HL-60 (cell line): ENCODE measurements around the gene NRN1L.
A peak's percentile ranks its signal among the peaks of the same experiment; 100 is the strongest.
"Not testable (repeated sequence)": the region's sequence is repeated elsewhere in the genome, so short reads cannot be mapped to it uniquely, and the experiment has no call there.

Experiments used
- DNase-seq, 2 experiments: peaks; one replicate each; pipeline ENCODE4 v3.0.0-alpha.2; 2010 to 2020; ENCODE audit warnings: low read depth in 1 of 2, low spot score in 1 of 2
- H3K27ac ChIP-seq: fragments of 250-450 bp; sonication (Bioruptor Pico); replicated peaks from 2 replicates; pipeline ENCODE4 v1.5.1; 2020; ENCODE audit warnings: mild to moderate bottlenecking, moderate library complexity
- H3K27me3 ChIP-seq: fragments of 250-450 bp; sonication (Bioruptor Pico); 2 replicates; pipeline ENCODE4 v1.5.1; 2021; ENCODE audit warnings: mild to moderate bottlenecking, moderate library complexity; ENCODE audit not compliant: insufficient read depth, poor library complexity, severe bottlenecking
- H3K4me3 ChIP-seq: replicated peaks from 2 replicates; pipeline ENCODE4 v1.5.1; 2011; ENCODE audit warnings: mild to moderate bottlenecking, control low read depth, low read length; ENCODE audit not compliant: insufficient read depth
- GABPA ChIP-seq: IDR thresholded peaks from 2 replicates; pipeline ENCODE4 v1.6.1; 2012; ENCODE audit warnings: low read depth
- POLR2AphosphoS5 ChIP-seq: IDR thresholded peaks from 2 replicates; pipeline ENCODE4 v1.6.1; 2012; ENCODE audit warnings: low read depth
- SPI1 ChIP-seq: IDR thresholded peaks from 2 replicates; pipeline ENCODE4 v1.6.1; 2012; ENCODE audit warnings: low read depth, mild to moderate bottlenecking, borderline replicate concordance
- long read RNA-seq: library from polyadenylated mRNA; unstranded; transcript quantifications from one replicate; pipeline ENCODE4 v2.0.0, GENCODE V29; 2020
- TF ChIP-seq, protein P1 (sequence below): IDR thresholded peaks from 2 replicates; pipeline ENCODE4 v1.6.1; 2012; ENCODE audit warnings: low read depth; ENCODE audit not compliant: insufficient replicate concordance
- TF ChIP-seq, protein P2 (sequence below): IDR thresholded peaks from one replicate; pipeline ENCODE4 v1.5.1; 2011; ENCODE audit warnings: low read length, control low read depth, inconsistent platforms; ENCODE audit not compliant: insufficient read depth

The NRN1L gene
- long read RNA-seq: 0 reads

DNA sequence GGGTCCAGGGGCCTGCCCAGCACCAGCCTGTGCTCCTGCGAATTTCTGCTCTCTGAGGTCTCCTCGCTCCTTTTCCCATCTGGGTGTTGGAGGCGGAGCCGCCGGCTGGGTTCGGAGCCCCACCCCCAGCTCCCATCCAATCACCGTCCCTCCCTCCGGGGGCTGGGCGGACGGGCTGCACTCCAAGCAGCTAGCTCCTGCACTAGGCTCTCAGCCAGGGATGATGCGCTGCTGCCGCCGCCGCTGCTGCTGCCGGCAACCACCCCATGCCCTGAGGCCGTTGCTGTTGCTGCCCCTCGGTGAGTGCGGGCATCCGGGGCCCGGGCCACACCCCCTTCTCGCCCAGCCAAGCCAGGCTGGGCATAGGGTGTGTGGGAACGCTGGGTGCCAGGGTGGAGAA, at the start of gene NRN1L:
TSS of gene NRN1L (plus strand) at position 202 of the 400 bp plus-strand sequence. CDS start at position 221, 19 bp downstream.
- Histone ChIP-seq H3K4me3 (no peak within 1 kb of the TSS), H3K27me3 (no peaks in the 10 kb centered on the region), H3K27ac (no peak within 1 kb of the TSS)
- no peak for DNase-seq
- TF ChIP-seq, protein P1, sequence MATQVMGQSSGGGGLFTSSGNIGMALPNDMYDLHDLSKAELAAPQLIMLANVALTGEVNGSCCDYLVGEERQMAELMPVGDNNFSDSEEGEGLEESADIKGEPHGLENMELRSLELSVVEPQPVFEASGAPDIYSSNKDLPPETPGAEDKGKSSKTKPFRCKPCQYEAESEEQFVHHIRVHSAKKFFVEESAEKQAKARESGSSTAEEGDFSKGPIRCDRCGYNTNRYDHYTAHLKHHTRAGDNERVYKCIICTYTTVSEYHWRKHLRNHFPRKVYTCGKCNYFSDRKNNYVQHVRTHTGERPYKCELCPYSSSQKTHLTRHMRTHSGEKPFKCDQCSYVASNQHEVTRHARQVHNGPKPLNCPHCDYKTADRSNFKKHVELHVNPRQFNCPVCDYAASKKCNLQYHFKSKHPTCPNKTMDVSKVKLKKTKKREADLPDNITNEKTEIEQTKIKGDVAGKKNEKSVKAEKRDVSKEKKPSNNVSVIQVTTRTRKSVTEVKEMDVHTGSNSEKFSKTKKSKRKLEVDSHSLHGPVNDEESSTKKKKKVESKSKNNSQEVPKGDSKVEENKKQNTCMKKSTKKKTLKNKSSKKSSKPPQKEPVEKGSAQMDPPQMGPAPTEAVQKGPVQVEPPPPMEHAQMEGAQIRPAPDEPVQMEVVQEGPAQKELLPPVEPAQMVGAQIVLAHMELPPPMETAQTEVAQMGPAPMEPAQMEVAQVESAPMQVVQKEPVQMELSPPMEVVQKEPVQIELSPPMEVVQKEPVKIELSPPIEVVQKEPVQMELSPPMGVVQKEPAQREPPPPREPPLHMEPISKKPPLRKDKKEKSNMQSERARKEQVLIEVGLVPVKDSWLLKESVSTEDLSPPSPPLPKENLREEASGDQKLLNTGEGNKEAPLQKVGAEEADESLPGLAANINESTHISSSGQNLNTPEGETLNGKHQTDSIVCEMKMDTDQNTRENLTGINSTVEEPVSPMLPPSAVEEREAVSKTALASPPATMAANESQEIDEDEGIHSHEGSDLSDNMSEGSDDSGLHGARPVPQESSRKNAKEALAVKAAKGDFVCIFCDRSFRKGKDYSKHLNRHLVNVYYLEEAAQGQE: no peak
- TF ChIP-seq GABPA (no peak), SPI1 (no peak), POLR2AphosphoS5 (no peak; the same call in 1 of the 2 replicates)
- TF ChIP-seq, protein P2, sequence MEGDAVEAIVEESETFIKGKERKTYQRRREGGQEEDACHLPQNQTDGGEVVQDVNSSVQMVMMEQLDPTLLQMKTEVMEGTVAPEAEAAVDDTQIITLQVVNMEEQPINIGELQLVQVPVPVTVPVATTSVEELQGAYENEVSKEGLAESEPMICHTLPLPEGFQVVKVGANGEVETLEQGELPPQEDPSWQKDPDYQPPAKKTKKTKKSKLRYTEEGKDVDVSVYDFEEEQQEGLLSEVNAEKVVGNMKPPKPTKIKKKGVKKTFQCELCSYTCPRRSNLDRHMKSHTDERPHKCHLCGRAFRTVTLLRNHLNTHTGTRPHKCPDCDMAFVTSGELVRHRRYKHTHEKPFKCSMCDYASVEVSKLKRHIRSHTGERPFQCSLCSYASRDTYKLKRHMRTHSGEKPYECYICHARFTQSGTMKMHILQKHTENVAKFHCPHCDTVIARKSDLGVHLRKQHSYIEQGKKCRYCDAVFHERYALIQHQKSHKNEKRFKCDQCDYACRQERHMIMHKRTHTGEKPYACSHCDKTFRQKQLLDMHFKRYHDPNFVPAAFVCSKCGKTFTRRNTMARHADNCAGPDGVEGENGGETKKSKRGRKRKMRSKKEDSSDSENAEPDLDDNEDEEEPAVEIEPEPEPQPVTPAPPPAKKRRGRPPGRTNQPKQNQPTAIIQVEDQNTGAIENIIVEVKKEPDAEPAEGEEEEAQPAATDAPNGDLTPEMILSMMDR: no peak

DNA sequence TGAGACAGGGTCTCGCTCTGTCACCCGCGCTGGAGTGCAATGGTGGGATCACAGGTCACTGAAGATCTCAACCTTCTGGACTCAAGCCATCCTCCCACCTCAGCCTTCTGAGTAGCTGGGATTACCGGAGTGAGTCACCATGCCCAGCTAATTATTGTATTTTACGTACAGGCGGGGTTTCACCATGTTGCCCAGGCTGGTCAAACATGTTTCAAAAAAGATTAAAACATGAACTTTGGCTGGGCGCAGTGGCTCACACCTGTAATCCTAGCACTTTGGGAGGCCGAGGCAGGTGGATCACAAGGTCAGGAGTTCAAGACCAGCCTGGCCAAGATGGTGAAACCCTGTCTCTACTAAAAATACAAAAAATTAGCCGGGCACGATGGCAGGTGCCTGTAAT, 47.5 kb upstream of the NRN1L start:
- not testable (repeated sequence) for H3K27ac ChIP-seq, H3K4me3 ChIP-seq, H3K27me3 ChIP-seq, DNase-seq

DNA sequence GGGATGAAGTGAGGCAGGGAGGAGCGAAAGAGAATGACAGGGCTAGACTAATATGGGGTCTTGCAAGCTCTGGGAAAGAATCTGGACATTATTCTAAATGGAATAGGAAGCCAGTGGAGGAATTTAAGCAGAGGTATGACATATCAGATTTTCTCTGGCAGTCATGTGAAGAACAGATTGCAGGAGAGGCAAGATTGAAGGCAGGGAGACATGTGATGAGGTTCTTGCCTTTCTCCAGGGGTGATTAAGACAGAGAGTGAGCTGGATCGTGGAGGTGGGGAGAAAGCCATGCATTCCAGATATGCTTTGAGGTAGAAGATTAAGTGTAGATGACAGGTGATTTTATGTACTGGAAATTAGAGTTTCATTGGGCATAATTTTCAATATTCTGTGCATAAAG, 46.9 kb upstream of the NRN1L start:
- H3K4me3 ChIP-seq: no peak overlapping the region
- no peak overlapping the region for H3K27ac ChIP-seq
- H3K27me3 ChIP-seq: no peaks in the 10 kb centered on the region
- TF ChIP-seq, protein P2: no peak
- TF ChIP-seq POLR2AphosphoS5: no peak
- no peak for TF ChIP-seq GABPA
- no peak for TF ChIP-seq SPI1
- TF ChIP-seq, protein P1: no peak
- DNase-seq: no peak

DNA sequence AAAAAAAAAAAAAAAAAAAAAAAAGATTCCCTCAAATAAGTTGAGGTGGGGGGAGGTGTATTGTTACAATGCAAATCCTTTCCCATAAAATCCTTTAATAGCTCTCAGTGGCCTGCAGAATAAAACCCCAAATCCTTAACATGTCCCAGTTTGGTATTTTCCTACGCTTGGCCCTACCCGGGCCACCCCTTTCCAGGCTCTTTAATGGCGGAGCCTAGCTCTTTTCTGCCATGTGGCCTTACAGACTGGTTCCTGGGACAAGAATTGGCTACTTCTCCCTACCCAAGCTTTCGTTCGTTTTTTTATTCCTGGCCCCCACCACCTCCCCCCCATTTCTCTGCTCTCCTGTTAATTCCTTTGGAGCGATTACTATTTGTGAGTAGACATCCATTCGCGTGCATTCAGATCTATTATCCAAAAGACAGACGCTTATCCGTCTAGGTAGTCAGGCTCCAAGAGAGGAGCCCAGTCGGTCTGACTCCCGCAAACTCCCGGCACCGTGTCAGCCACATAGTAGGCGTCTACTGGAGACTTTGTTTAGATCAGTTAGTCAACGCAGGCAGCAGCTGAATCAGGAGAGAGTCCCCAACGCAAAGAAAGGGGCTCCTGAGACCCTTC, 43.4 kb upstream of the NRN1L start:
- no peak overlapping the region for H3K4me3 ChIP-seq
- peak overlapping the region; percentile 94 for H3K27ac ChIP-seq

More for the DNA sequence above, 43.4 kb upstream of the NRN1L start:
- TF ChIP-seq, protein P2: no peak
- TF ChIP-seq, protein P1: no peak
- no peak for TF ChIP-seq POLR2AphosphoS5
- no peak for TF ChIP-seq SPI1
- no peak for TF ChIP-seq GABPA
- DNase-seq: no peak
- no peaks in the 10 kb centered on the region for H3K27me3 ChIP-seq
